OCI-LY1 (cell line): ENCODE measurements around the gene HECTD2.

Experiments
- EZH2 ChIP-seq: fragments of 200-600 bp; sonication (generic), shearing (Covaris generic); IDR thresholded peaks from 2 replicates; pipeline ENCODE4 v1.8.0; 2017; ENCODE audit warnings: borderline replicate concordance, mixed run types, mild to moderate bottlenecking, antibody characterized with exemption, low read length, moderate library complexity, mixed read lengths
- TF ChIP-seq, protein P1 (sequence below): fragments of 200-600 bp; sonication (generic), shearing (Covaris generic); IDR thresholded peaks from 2 replicates; pipeline ENCODE4 v1.5.1; 2017; ENCODE audit warnings: mild to moderate bottlenecking, antibody characterized with exemption, low read length, moderate library complexity, mixed read lengths

DNA sequence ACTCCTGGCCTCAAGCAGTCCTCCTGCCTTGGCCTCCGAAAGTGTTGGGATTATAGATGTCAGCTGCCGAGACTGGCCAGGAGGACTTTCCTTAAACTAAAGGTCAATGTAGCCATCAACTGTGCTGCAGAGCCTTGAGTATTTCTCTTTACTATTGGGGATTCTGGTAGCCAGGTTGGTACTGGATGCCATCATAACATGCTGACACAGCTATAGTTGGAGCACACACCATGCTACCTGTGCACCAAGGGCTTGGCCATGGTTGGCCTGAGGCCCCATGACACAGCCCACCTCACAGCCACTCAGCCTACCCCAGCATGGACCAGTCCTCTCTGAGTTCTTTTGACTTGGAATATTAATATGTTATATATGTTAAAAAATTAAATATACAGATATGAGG, 54.4 kb downstream of the HECTD2 start:
- TF ChIP-seq, protein P1, sequence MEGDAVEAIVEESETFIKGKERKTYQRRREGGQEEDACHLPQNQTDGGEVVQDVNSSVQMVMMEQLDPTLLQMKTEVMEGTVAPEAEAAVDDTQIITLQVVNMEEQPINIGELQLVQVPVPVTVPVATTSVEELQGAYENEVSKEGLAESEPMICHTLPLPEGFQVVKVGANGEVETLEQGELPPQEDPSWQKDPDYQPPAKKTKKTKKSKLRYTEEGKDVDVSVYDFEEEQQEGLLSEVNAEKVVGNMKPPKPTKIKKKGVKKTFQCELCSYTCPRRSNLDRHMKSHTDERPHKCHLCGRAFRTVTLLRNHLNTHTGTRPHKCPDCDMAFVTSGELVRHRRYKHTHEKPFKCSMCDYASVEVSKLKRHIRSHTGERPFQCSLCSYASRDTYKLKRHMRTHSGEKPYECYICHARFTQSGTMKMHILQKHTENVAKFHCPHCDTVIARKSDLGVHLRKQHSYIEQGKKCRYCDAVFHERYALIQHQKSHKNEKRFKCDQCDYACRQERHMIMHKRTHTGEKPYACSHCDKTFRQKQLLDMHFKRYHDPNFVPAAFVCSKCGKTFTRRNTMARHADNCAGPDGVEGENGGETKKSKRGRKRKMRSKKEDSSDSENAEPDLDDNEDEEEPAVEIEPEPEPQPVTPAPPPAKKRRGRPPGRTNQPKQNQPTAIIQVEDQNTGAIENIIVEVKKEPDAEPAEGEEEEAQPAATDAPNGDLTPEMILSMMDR = no peak
- no peak for TF ChIP-seq EZH2
